ENCODE results near the gene TTC7B.

DNA sequence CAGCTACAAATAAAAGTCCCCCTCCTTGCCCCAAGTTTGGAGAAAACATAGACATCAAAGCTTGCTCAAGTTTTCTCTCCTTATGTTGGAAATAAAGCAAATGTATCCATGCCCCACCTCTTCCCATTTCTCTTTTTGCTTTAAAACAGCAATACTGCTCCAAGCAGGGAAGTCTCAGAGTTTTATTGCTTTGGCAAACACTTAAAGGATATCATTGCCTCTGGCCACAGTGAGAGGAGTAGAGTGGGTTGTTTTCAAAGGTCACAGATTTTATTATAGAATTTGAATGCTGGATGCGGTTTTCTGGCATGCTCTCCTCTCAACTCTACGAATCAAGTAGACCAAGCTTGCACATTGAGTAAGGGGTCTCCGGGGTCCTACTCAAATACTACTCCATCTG lies 149.7 kb downstream of the TTC7B start:
- TF ChIP-seq EZH2phosphoT487 (IDR thresholded peaks at IDR 0.05; ENCODE audit: unreplicated experiment), result no peak
- TF ChIP-seq, protein P1, sequence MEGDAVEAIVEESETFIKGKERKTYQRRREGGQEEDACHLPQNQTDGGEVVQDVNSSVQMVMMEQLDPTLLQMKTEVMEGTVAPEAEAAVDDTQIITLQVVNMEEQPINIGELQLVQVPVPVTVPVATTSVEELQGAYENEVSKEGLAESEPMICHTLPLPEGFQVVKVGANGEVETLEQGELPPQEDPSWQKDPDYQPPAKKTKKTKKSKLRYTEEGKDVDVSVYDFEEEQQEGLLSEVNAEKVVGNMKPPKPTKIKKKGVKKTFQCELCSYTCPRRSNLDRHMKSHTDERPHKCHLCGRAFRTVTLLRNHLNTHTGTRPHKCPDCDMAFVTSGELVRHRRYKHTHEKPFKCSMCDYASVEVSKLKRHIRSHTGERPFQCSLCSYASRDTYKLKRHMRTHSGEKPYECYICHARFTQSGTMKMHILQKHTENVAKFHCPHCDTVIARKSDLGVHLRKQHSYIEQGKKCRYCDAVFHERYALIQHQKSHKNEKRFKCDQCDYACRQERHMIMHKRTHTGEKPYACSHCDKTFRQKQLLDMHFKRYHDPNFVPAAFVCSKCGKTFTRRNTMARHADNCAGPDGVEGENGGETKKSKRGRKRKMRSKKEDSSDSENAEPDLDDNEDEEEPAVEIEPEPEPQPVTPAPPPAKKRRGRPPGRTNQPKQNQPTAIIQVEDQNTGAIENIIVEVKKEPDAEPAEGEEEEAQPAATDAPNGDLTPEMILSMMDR (conservative IDR thresholded peaks at IDR 0.05; ENCODE audit: low read depth in 2 of 2), result no peak
- TF ChIP-seq, protein P2, sequence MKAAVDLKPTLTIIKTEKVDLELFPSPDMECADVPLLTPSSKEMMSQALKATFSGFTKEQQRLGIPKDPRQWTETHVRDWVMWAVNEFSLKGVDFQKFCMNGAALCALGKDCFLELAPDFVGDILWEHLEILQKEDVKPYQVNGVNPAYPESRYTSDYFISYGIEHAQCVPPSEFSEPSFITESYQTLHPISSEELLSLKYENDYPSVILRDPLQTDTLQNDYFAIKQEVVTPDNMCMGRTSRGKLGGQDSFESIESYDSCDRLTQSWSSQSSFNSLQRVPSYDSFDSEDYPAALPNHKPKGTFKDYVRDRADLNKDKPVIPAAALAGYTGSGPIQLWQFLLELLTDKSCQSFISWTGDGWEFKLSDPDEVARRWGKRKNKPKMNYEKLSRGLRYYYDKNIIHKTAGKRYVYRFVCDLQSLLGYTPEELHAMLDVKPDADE (IDR thresholded peaks at IDR 0.05), result no peak
- TF ChIP-seq, protein P3, sequence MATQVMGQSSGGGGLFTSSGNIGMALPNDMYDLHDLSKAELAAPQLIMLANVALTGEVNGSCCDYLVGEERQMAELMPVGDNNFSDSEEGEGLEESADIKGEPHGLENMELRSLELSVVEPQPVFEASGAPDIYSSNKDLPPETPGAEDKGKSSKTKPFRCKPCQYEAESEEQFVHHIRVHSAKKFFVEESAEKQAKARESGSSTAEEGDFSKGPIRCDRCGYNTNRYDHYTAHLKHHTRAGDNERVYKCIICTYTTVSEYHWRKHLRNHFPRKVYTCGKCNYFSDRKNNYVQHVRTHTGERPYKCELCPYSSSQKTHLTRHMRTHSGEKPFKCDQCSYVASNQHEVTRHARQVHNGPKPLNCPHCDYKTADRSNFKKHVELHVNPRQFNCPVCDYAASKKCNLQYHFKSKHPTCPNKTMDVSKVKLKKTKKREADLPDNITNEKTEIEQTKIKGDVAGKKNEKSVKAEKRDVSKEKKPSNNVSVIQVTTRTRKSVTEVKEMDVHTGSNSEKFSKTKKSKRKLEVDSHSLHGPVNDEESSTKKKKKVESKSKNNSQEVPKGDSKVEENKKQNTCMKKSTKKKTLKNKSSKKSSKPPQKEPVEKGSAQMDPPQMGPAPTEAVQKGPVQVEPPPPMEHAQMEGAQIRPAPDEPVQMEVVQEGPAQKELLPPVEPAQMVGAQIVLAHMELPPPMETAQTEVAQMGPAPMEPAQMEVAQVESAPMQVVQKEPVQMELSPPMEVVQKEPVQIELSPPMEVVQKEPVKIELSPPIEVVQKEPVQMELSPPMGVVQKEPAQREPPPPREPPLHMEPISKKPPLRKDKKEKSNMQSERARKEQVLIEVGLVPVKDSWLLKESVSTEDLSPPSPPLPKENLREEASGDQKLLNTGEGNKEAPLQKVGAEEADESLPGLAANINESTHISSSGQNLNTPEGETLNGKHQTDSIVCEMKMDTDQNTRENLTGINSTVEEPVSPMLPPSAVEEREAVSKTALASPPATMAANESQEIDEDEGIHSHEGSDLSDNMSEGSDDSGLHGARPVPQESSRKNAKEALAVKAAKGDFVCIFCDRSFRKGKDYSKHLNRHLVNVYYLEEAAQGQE (IDR thresholded peaks at IDR 0.05; ENCODE audit: unreplicated experiment), result no peak

All from GM23338 (cell line).